Fibroblast of lung (primary cell): Measurements from ENCODE around the gene CFAP126. TPM values are rescaled to one million over a fixed set of nuclear protein-coding genes. Genes with fewer than 3 reads are reported as not detected.

Source experiments
- DNase-seq, 2 donors: peaks; one replicate each; pipeline versions ENCODE4 v3.0.0 to v3.0.0-alpha.2; 2010; ENCODE audit warnings: low read depth in 2 of 2
- H2AFZ ChIP-seq: 2 replicates; pipeline ENCODE4 v1.5.1; 2012; ENCODE audit warnings: low read length, control low read depth, inconsistent platforms
- H3K27ac ChIP-seq: 2 replicates; pipeline ENCODE4 v1.5.1; 2011; ENCODE audit warnings: low read length, control low read depth; ENCODE audit not compliant: insufficient read depth
- H3K27me3 ChIP-seq: 2 replicates; pipeline ENCODE4 v1.5.1; 2011; ENCODE audit warnings: mild to moderate bottlenecking, low read length; ENCODE audit not compliant: control insufficient read depth, insufficient read depth
- H3K36me3 ChIP-seq: 2 replicates; pipeline ENCODE4 v1.5.1; 2011; ENCODE audit warnings: low read length; ENCODE audit not compliant: control insufficient read depth, insufficient read depth
- H3K4me1 ChIP-seq: 2 replicates; pipeline ENCODE4 v1.5.1; 2011; ENCODE audit warnings: low read length; ENCODE audit not compliant: control insufficient read depth, insufficient read depth; ENCODE audit errors: extremely low read depth
- H3K4me2 ChIP-seq: 2 replicates; pipeline ENCODE4 v1.5.1; 2011; ENCODE audit warnings: low read length, control low read depth; ENCODE audit not compliant: insufficient read depth; ENCODE audit errors: extremely low read depth
- H3K4me3 ChIP-seq, 4 experiments: fragments of 200-600 bp in 1 of 4; sonication (generic) in 1 of 4; replicated peaks in 1 of 4; 2 replicates each; pipeline ENCODE4 v1.5.1; 2011 to 2016; ENCODE audit warnings: low read length in 4 of 4, low read depth in 3 of 4, mild to moderate bottlenecking in 3 of 4, control low read depth in 2 of 4, inconsistent platforms in 1 of 4, mixed read lengths in 1 of 4; ENCODE audit not compliant: insufficient read depth in 1 of 4; ENCODE audit errors: control extremely low read depth in 1 of 4
- H3K79me2 ChIP-seq: 2 replicates; pipeline ENCODE4 v1.5.1; 2012; ENCODE audit warnings: mild to moderate bottlenecking, low read length, inconsistent platforms; ENCODE audit not compliant: control insufficient read depth, insufficient read depth
- H3K9ac ChIP-seq: 2 replicates; pipeline ENCODE4 v1.5.1; 2011; ENCODE audit warnings: mild to moderate bottlenecking, low read length, control low read depth; ENCODE audit not compliant: insufficient read depth
- H3K9me3 ChIP-seq: 2 replicates; pipeline ENCODE4 v1.5.1; 2012; ENCODE audit warnings: low read depth, low read length; ENCODE audit not compliant: control insufficient read depth, insufficient read depth
- H4K20me1 ChIP-seq: 2 replicates; pipeline ENCODE4 v1.5.1; 2011; ENCODE audit warnings: low read length; ENCODE audit not compliant: control insufficient read depth, insufficient read depth; ENCODE audit errors: extremely low read depth
- EZH2 ChIP-seq: IDR thresholded peaks from 2 replicates; pipeline ENCODE4 v1.5.1; 2012; ENCODE audit warnings: low read length, control low read depth, mild to moderate bottlenecking; ENCODE audit errors: missing control alignments
- polyA plus RNA-seq, 2 donors: library from polyadenylated mRNA; depleted of rRNA in 1 of 2; stranded (reverse) in 1 of 2; unstranded in 1 of 2; fragments of >200 nt; gene quantifications; 2 replicates each; pipeline ENCODE4 v1.2.1, GENCODE V29; 2011 to 2012; ENCODE audit warnings: missing spikeins in 1 of 2
- total RNA-seq: library from RNA; depleted of rRNA; stranded (reverse); fragments of >200 nt; gene quantifications from 2 replicates; pipeline ENCODE4 v1.2.1, GENCODE V29; 2014
- TF ChIP-seq, protein P1 (sequence below), 2 donors: IDR thresholded peaks in 1 of 2; conservative IDR thresholded peaks in 1 of 2; 1 replicate in 1 of 2; 2 replicates in 1 of 2; pipeline ENCODE4 v1.5.1; 2011 to 2012; ENCODE audit warnings: low read length in 2 of 2, control low read depth in 1 of 2, inconsistent platforms in 1 of 2, low read depth in 1 of 2, mild to moderate bottlenecking in 1 of 2

Gene CFAP126
- total and polyA plus RNA-seq, 2 donors (not counting 1 experiment from before 2014, with no cell fraction given) = not detected

GRCh38 chr1:161378014-161378413, 10.3 kb upstream of the CFAP126 start:
- Histone ChIP-seq H3K27ac (no peak overlapping the region), H3K4me1 (peaks cover 5% of the 10 kb centered on the region), H3K27me3 (no peaks in the 10 kb centered on the region), H4K20me1 (no peaks in the 10 kb centered on the region), H3K36me3 (no peaks in the 10 kb centered on the region), H3K79me2 (no peaks in the 10 kb centered on the region), H3K4me2 (no peak overlapping the region), H3K9ac (no peak overlapping the region), H3K4me3 (no peak overlapping the region), H2AFZ (no peak overlapping the region), H3K9me3 (no peaks in the 10 kb centered on the region)
- no peak for DNase-seq
- TF ChIP-seq, protein P1, sequence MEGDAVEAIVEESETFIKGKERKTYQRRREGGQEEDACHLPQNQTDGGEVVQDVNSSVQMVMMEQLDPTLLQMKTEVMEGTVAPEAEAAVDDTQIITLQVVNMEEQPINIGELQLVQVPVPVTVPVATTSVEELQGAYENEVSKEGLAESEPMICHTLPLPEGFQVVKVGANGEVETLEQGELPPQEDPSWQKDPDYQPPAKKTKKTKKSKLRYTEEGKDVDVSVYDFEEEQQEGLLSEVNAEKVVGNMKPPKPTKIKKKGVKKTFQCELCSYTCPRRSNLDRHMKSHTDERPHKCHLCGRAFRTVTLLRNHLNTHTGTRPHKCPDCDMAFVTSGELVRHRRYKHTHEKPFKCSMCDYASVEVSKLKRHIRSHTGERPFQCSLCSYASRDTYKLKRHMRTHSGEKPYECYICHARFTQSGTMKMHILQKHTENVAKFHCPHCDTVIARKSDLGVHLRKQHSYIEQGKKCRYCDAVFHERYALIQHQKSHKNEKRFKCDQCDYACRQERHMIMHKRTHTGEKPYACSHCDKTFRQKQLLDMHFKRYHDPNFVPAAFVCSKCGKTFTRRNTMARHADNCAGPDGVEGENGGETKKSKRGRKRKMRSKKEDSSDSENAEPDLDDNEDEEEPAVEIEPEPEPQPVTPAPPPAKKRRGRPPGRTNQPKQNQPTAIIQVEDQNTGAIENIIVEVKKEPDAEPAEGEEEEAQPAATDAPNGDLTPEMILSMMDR (conservative IDR thresholded peaks at IDR 0.05 in 1 of 2, IDR thresholded peaks at IDR 0.05 in 1 of 2; ENCODE audit: low read depth in 1 of 2, low read length in 2 of 2) = no peak
- TF ChIP-seq EZH2 = no peak

DNA sequence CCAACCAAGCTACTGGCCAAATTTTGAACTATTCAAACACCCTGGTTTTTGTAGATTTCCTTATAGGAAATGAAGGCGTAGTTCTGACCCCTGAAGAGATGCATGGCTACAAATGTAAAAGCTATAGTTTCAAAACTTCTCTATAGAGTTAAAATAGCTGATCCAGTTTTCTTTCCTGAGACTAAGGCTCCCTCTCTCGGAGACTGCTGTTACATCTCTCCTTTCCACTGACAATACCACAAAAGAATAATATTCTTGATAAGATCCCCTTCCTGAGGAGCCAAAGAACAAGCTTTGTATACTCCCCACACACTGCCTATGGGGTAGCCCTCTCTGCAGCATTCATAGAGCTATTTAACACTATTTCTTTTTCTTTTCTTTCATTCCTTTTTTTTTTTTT, 6.7 kb upstream of the CFAP126 start:
- Histone ChIP-seq H3K79me2 (no peaks in the 10 kb centered on the region), H3K9ac (no peak overlapping the region), H3K4me2 (no peak overlapping the region), H3K4me1 (no peaks in the 10 kb centered on the region), H3K36me3 (no peaks in the 10 kb centered on the region), H3K9me3 (no peaks in the 10 kb centered on the region), H3K27ac (no peak overlapping the region), H3K27me3 (no peaks in the 10 kb centered on the region), H2AFZ (no peak overlapping the region), H4K20me1 (no peaks in the 10 kb centered on the region), H3K4me3 (no peak overlapping the region)
- TF ChIP-seq EZH2 = no peak
- TF ChIP-seq, protein P1 (conservative IDR thresholded peaks at IDR 0.05 in 1 of 2, IDR thresholded peaks at IDR 0.05 in 1 of 2; ENCODE audit: low read depth in 1 of 2, low read length in 2 of 2) = peak in 1 of 2 donors; percentile 15
- DNase-seq = peak in 1 of 2 donors; percentile 14

- H3K9me3 ChIP-seq = no peaks in the 10 kb centered on the region
- TF ChIP-seq, protein P1 (conservative IDR thresholded peaks at IDR 0.05 in 1 of 2, IDR thresholded peaks at IDR 0.05 in 1 of 2; ENCODE audit: low read depth in 1 of 2, low read length in 2 of 2) = no peak
- TF ChIP-seq EZH2 = no peak
Measured at GRCh38 chr1:161373442-161373841, 5.8 kb upstream of the CFAP126 start.

More at GRCh38 chr1:161373442-161373841, 5.8 kb upstream of the CFAP126 start:
- no peaks in the 10 kb centered on the region for H3K27me3 ChIP-seq
- no peaks in the 10 kb centered on the region for H3K79me2 ChIP-seq
- H3K36me3 ChIP-seq = no peaks in the 10 kb centered on the region
- H3K4me1 ChIP-seq = no peaks in the 10 kb centered on the region
- DNase-seq = no peak
- no peak overlapping the region for H3K4me3 ChIP-seq
- H4K20me1 ChIP-seq = no peaks in the 10 kb centered on the region
- no peak overlapping the region for H2AFZ ChIP-seq
- no peak overlapping the region for H3K27ac ChIP-seq
- no peak overlapping the region for H3K4me2 ChIP-seq
- H3K9ac ChIP-seq = no peak overlapping the region
